Measurements from ENCODE around the gene DUX4.
"Not testable (repeated sequence)": the region's sequence is repeated elsewhere in the genome, so short reads cannot be mapped to it uniquely, and the experiment has no call there.

The DUX4 gene

DNA sequence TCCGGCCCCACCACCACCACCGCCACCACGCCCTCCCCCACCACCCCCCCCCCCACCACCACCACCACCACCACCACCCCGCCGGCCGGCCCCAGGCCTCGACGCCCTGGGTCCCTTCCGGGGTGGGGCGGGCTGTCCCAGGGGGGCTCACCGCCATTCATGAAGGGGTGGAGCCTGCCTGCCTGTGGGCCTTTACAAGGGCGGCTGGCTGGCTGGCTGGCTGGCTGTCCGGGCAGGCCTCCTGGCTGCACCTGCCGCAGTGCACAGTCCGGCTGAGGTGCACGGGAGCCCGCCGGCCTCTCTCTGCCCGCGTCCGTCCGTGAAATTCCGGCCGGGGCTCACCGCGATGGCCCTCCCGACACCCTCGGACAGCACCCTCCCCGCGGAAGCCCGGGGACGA is at the start of gene DUX4:
DUX4 (plus strand) TSS at position 347 of the 400 bp plus-strand sequence; CDS start at position 347, 0 bp downstream.
- DNase-seq = not testable (repeated sequence)

DNA sequence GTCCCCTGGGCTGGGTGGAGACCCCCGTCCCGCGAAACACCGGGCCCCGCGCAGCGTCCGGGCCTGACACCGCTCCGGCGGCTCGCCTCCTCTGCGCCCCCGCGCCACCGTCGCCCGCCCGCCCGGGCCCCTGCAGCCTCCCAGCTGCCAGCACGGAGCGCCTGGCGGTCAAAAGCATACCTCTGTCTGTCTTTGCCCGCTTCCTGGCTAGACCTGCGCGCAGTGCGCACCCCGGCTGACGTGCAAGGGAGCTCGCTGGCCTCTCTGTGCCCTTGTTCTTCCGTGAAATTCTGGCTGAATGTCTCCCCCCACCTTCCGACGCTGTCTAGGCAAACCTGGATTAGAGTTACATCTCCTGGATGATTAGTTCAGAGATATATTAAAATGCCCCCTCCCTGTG is 1.9 kb downstream of the DUX4 start:
- not testable (repeated sequence) for DNase-seq

DNA sequence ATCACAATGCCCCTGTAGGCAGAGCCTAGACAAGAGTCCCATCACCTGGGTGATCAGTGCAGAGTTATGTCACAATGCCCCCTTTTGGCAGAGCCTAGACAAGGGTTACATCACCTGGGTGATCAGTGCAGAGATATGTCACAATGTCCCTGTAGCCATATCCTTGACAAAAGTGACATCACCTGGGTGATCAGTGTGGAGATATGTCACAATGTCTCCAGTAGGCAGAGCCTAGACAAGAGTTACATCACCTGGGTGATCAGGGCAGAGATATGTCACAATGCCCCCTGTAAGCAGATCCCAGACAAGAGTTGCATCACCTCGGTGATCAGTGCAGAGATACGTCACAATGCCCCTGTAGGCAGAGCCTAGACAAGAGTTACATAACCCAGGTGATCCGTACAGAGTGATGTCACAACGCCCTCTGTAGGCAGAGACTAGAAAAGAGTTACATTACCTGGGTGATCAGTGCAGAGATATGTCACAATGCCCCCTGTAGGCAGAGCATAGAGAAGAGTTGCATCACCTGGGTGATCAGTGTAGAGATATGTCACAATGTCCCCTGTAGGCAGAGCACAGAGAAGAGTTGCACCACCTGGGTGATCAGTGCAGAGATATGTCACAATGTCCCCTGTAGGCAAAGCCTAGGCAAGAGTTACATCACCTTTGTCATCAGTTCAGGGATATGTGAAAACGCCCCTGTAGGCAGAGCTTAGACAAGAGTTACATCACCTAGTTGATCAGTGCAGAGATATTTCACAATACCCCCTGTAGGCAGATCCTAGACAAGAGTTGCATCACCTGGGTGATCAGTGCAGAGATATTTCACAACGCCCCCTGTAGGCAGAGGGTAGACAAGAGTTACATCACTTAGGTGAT is 4.4 kb downstream of the DUX4 start:
- DNase-seq = not testable (repeated sequence)

DNA sequence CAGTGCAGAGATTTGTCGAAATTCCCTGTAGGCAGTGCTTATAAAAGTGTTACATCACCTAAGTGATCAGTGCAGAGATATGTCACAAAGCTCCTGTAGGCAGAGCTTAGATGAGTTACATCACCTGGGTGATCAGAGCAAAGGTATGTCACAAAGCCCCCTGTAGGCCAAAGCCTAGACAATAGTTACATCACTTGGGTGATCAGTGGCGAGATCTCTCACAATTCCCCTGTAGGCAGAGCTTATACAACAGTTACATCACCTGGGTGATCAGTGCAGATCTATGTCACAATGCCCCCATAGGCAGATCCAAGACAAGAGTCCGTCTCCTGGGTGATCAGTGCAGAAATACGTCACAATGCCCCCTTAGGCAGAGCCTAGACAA is 5.0 kb downstream of the DUX4 start:
- not testable (repeated sequence) for DNase-seq

DNA sequence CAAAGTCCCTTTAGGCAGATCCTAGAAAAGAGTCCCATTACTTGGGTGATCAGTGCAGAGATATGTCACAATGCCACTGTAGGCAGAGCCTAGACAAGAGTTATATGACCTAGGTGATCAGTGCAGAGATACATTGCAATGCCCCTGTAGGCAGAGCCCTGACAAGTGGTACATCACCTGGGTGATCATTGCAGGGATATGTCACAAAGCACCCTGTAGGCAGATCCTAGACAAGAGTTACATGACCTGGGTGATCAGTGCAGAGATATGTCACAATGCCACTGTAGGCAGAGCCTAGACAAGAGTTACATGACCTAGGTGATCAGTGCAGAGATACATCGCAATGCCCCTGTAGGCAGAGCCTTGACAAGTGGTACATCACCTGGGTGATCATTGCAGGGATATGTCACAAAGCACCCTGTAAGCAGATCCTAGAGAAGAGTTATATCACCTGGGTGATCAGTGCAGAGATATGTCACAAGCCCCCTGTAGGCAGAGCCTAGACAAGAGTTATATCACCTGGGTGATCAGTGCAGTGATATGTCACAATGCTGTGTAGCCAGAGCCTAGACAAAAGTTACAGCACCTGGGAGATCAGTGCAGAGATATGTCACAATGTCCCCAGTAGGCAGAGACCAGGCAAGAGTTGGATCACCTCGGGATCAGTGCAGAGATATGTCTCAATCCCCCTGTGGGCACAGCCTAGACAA is 5.6 kb downstream of the DUX4 start:
- DNase-seq = not testable (repeated sequence)

DNA sequence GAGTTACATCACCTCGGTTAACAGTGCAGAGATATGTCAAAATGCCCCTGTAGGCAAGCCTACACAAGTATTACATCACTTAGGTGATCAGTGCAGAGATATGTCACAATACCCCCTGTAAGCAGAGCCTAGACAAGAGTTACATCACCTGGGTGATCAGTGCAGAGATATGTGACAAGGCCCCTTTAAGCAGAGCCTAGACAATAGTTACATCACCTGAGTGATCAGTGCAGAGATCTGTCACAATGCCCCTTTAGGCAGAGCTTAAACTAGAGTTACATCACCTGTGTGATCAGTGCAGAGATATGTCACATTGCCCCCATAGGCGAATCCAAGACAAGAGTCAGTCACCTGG is 6.1 kb downstream of the DUX4 start:
- not testable (repeated sequence) for DNase-seq

DNA sequence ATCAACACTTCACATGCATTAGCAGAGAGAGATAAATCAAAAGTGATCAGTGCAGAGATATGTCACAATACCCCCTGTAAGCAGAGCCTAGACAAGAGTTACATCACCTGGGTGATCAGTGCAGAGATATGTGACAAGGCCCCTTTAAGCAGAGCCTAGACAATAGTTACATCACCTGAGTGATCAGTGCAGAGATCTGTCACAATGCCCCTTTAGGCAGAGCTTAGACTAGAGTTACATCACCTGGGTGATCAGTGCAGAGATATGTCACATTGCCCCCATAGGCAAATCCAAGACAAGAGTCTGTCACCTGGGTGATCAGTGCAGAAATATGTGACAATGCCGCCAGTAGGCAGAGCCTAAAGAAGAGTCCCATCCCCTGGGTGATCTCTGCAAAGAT is 7.4 kb downstream of the DUX4 start:
- not testable (repeated sequence) for DNase-seq

DNA sequence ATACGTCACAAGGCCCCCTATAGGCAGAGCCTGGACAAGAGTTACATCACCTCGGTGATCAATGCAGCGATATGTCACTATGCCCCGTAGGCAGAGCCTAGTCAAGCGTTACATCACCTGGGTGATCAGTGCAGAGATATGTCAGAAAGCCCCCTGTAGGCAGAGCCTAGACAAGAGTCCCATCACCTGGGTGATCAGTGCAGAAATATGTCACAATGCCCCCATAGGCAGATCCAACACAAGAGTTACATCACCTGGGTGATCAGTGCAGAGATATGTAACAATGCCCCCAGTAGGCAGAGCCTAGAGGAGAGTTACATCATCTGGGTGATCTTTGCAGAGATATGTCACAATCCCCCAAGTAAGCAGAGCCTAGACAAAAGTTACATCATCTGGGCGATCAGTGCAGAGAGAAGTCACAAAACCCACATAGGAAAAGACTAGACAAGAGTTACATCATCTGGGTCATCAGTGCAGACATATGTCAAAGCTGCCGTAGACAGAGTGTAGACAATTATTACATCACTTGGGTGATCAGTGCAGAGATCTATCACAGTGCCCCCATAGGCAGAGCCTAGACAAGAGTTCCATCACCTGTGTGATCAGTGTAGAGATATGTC is 8.0 kb downstream of the DUX4 start:
- not testable (repeated sequence) for DNase-seq

DNA sequence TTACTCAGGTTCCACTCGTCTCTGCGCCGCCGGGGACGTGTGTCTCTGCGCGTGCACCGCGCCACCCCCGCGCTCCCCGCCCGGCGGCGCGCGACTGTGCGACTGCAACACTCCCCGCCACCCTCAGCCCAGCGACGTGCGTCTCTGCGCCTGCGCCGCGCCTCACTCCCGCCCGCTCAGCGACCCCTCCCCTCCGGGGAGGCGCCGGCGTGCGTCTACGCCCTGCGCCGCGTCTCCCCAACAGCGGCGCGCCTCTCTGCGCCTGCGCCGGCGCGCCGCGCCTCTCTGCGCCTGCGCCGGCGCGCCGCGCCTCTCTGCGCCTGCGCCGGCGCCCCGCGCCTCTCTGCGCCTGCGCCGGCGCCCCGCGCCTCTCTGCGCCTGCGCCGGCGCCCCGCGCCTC is 29.9 kb downstream of the DUX4 start:
- DNase-seq = not testable (repeated sequence)
